K562 (cell line): ENCODE results near the gene MACF1. TPM values are rescaled to one million over a fixed set of nuclear protein-coding genes. Genes with fewer than 3 reads are reported as not detected.
A peak's percentile ranks its signal among the peaks of the same experiment; 100 is the strongest.

Source experiments
- ATAC-seq: fragments of 200-7000 bp; cut with Tn5 transposase; 3 replicates; pipeline ENCODE4 v1.9.1; 2020; ENCODE audit warnings: moderate library complexity
- BruUV-seq: library from RNA; stranded (reverse); fragments of 400-500 nt; replicated peaks from 2 replicates; lab custom pipeline; 2021; lab: Mats Ljungman, UMichigan
- CTCF ChIA-PET: fragments of 300-600 bp; formaldehyde crosslinking; extraction: SDS; loops from one replicate; lab custom pipeline; 2021; ENCODE audit warnings: low intra/inter-chr PET ratio; lab: Yijun Ruan, JAX
- POLR2A ChIA-PET: fragments of 300-600, 350-650 bp; sonication (Branson Sonifier 250); formaldehyde crosslinking; extraction: SDS; loops from one replicate; lab custom pipeline; 2021; ENCODE audit warnings: antibody characterized with exemption, inconsistent platforms; lab: Yijun Ruan, JAX
- DNase-seq, 4 experiments: peaks; one replicate each; pipeline versions ENCODE4 v3.0.0 to v3.0.0-alpha.2; 2011 to 2018; ENCODE audit warnings: low spot score in 3 of 4, mixed read lengths in 3 of 4; ENCODE audit errors: extremely low read depth in 1 of 4
- FAIRE-seq: peaks from 2 replicates; lab custom pipeline; 2011; peaks lifted over from hg19 to GRCh38; lab: Jason Lieb, UNC
- H2AFZ ChIP-seq: 2 replicates; pipeline ENCODE4 v1.6.0; 2011; ENCODE audit warnings: low read depth, low read length, control low read depth, inconsistent platforms
- H3K27ac ChIP-seq: fragments of 200-600 bp; 3 replicates; pipeline ENCODE4 v1.8.0; 2011; ENCODE audit warnings: low read depth, mild to moderate bottlenecking, control low read depth, inconsistent platforms, low read length, moderate library complexity, mixed read lengths; ENCODE audit errors: extremely low read depth
- H3K27me3 ChIP-seq, 2 experiments: fragments of 300-600 bp in 1 of 2; 2 replicates in 1 of 2; 3 replicates in 1 of 2; pipeline versions ENCODE4 v1.6.0 to v1.8.0; 2011; ENCODE audit warnings: inconsistent platforms in 2 of 2, low read length in 2 of 2, mild to moderate bottlenecking in 1 of 2, mixed read lengths in 1 of 2, moderate library complexity in 1 of 2; ENCODE audit not compliant: control insufficient read depth in 2 of 2, insufficient read depth in 2 of 2
- H3K36me3 ChIP-seq: fragments of 300-600 bp; 3 replicates; pipeline ENCODE4 v1.8.0; 2011; ENCODE audit warnings: mild to moderate bottlenecking, low read length, inconsistent platforms; ENCODE audit not compliant: control insufficient read depth, insufficient read depth
- H3K4me1 ChIP-seq, 2 experiments: fragments of 200-600 bp in 1 of 2; replicated peaks in 1 of 2; 2 replicates in 1 of 2; 3 replicates in 1 of 2; pipeline versions ENCODE4 v1.5.1 to v1.8.0; 2011; ENCODE audit warnings: inconsistent platforms in 2 of 2, low read length in 2 of 2, mild to moderate bottlenecking in 1 of 2, mixed read lengths in 1 of 2, moderate library complexity in 1 of 2; ENCODE audit not compliant: control insufficient read depth in 2 of 2, insufficient read depth in 2 of 2
- H3K4me2 ChIP-seq: 2 replicates; pipeline ENCODE4 v1.6.1; 2011; ENCODE audit warnings: low read length, control low read depth, inconsistent platforms, mixed read lengths; ENCODE audit not compliant: insufficient read depth
- H3K4me3 ChIP-seq: fragments of 200-600 bp; sonication (generic), shearing (Covaris generic); 2 replicates; pipeline ENCODE4 v1.5.1; 2016; ENCODE audit warnings: control low read depth, inconsistent platforms
- H3K79me2 ChIP-seq: fragments of 200-600 bp; 3 replicates; pipeline ENCODE4 v1.8.0; 2011; ENCODE audit warnings: low read length, inconsistent platforms; ENCODE audit not compliant: control insufficient read depth, insufficient read depth
- H3K9ac ChIP-seq, 2 experiments: 2 replicates each; pipeline versions ENCODE4 v1.6.0 to v1.6.1; 2011; ENCODE audit warnings: low read depth in 2 of 2, low read length in 2 of 2, control low read depth in 1 of 2, inconsistent platforms in 1 of 2, mild to moderate bottlenecking in 1 of 2, mixed read lengths in 1 of 2; ENCODE audit not compliant: insufficient read depth in 1 of 2
- H3K9me1 ChIP-seq: one replicate; pipeline ENCODE4 v1.6.0; 2011; ENCODE audit warnings: inconsistent platforms, mild to moderate bottlenecking, low read length, moderate library complexity; ENCODE audit not compliant: control insufficient read depth, insufficient read depth
- H3K9me3 ChIP-seq: replicated peaks from 2 replicates; pipeline ENCODE4 v1.5.1; 2011; ENCODE audit warnings: low read depth, low read length, inconsistent platforms; ENCODE audit not compliant: control insufficient read depth, insufficient read depth
- H4K20me1 ChIP-seq: replicated peaks from 2 replicates; pipeline ENCODE4 v1.6.1; 2011; ENCODE audit warnings: low read length, inconsistent platforms, mixed read lengths; ENCODE audit not compliant: control insufficient read depth, insufficient read depth
- HMGN3 ChIP-seq: IDR thresholded peaks from 2 replicates; pipeline ENCODE4 v1.6.1; 2011; ENCODE audit warnings: borderline replicate concordance, low read depth, mild to moderate bottlenecking, mixed read lengths, low read length; ENCODE audit not compliant: insufficient read length; ENCODE audit errors: extremely low read depth
- PHB2 ChIP-seq: fragments of 450-650 bp; IDR thresholded peaks from 2 replicates; pipeline ENCODE4 v1.6.1; 2017; ENCODE audit warnings: low read depth
- SPI1 ChIP-seq: IDR thresholded peaks from 2 replicates; pipeline ENCODE4 v1.6.1; 2011; ENCODE audit warnings: low read depth, low read length, control low read depth, borderline replicate concordance
- TAF7 ChIP-seq: fragments of 450-650 bp; IDR thresholded peaks from 2 replicates; pipeline ENCODE4 v1.6.1; 2016; ENCODE audit warnings: missing genetic modification characterization, missing compliant biosample characterization
- ZNF57 ChIP-seq: fragments of 450-650 bp; formaldehyde crosslinking; IDR thresholded peaks from 2 replicates; pipeline ENCODE4 v1.4.0; 2020; ENCODE audit warnings: mild to moderate bottlenecking, moderate library complexity
- ZNF583 ChIP-seq: fragments of 250-450 bp; sonication (Bioruptor Pico); IDR thresholded peaks from 2 replicates; pipeline ENCODE4 v1.4.0; 2020
- WGBS: fragments of 100-300 bp; shearing (Covaris generic); methylation state at CpG from one replicate; pipeline ENCODE4 v1.1.6; 2016; ENCODE audit warnings: low coverage, mixed read lengths; ENCODE audit not compliant: insufficient coverage; ENCODE audit errors: missing lambda C conversion rate; 5-methylcytosine and 5-hydroxymethylcytosine counted together
- in situ Hi-C: fragments of 300-500 bp; cut with MboI; formaldehyde crosslinking; loops from 4 replicates; pipeline ENCODE4 v1.15.0; 2018; ENCODE audit warnings: inconsistent platforms, mixed read lengths
- intact Hi-C: fragments of 100-400 bp; cut with micrococcal nuclease; formaldehyde crosslinking; loops from 2 replicates; pipeline ENCODE4 v1.14.2; 2022
- polyA plus RNA-seq, 8 experiments: library from polyadenylated mRNA; depleted of rRNA in 4 of 8; stranded (reverse) in 5 of 8; unstranded in 3 of 8; fragments of >200 nt; fragmentation: Nextera tagmentation in 2 of 8; fragmentation: Illumina TruSeq in 1 of 8; extraction: Ambion mirVana in 2 of 8; extraction: Trizol in 1 of 8; gene quantifications; 2 replicates each; pipeline versions ENCODE4 v1.2.1 to v1.2.3, GENCODE V29; 2011 to 2014; ENCODE audit warnings: inconsistent platforms in 1 of 8, missing spikeins in 1 of 8
- total RNA-seq, 7 experiments: library from RNA; depleted of rRNA in 6 of 7; stranded (reverse); fragments of >200 nt in 6 of 7; fragmentation: Illumina TruSeq in 2 of 7; extraction: Trizol in 2 of 7; gene quantifications; 2 replicates each; pipeline versions ENCODE4 v1.2.1 to v1.2.3, GENCODE V29; 2011 to 2021; ENCODE audit warnings: low replicate concordance in 1 of 7

MACF1 gene
- total and polyA plus RNA-seq, 9 of the 15 experiments (the other 6 are each of a cell fraction or from before 2014, with no cell fraction given) = 13.2 to 232 (median 112) TPM

DNA sequence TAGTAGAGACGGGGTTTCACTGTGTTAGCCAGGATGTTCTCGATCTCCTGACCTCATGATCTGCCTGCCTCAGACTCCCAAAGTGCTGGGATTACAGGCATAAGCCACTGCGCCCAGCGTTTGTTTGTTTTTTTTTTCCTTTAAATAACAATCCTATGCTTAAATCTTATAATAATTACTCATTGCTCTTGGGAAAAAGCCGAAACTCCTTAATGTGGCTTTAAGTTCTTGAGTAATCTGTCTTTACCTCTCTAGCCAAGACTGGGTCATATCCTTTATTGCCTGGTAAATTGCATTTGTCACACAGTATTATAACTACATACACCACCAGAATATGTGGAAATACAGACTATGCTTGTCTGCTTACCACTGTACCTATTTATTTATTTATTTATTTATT lies 97.1 kb downstream of the MACF1 start (continued):
- TF ChIP-seq TAF7 (tag) = no peak
- TF ChIP-seq, all 486 proteins: peak for 0

- 76% methylated on average over 2 of the region's 2 CpGs for WGBS
- FAIRE-seq = no peak
- no TSS peak for BruUV-seq
- DNase-seq = no peak
- no peaks in the 10 kb centered on the region for H4K20me1 ChIP-seq
- CTCF ChIA-PET = no interaction called here
- H3K9me1 ChIP-seq = no peaks in the 10 kb centered on the region
- H3K4me1 ChIP-seq = no peaks in the 10 kb centered on the region
- H3K27me3 ChIP-seq = no peaks in the 10 kb centered on the region
- intact Hi-C loops (no loop called here), in situ Hi-C loops (no loop called here)
- H3K36me3 ChIP-seq = peaks cover 54% of the 10 kb centered on the region
- H3K27ac ChIP-seq = no peak overlapping the region
- no peak overlapping the region for H3K4me2 ChIP-seq
- TF ChIP-seq ZNF57 (CRISPR knock-in tag) (no peak), ZNF583 (CRISPR knock-in tag) (no peak), HMGN3 (no peak)
- TF ChIP-seq, all 486 proteins: peak for 0
- H3K79me2 ChIP-seq = no peaks in the 10 kb centered on the region
- ATAC-seq = no peak; the same call in 2 of the 3 replicates
- no peak overlapping the region for H3K9ac ChIP-seq
- POLR2A ChIA-PET = no interaction called here
- no peak overlapping the region for H3K4me3 ChIP-seq
- no peaks in the 10 kb centered on the region for H3K9me3 ChIP-seq
- H2AFZ ChIP-seq = no peak overlapping the region
Observed at GRCh38 chr1:39305555-39305954, 101.1 kb downstream of the MACF1 start.

- no peak for FAIRE-seq
- no peaks in the 10 kb centered on the region for H3K4me1 ChIP-seq
- TF ChIP-seq SPI1 = peak; percentile 66
- TF ChIP-seq PHB2 = no peak
- CTCF ChIA-PET = no interaction called here
- H3K27ac ChIP-seq = no peak overlapping the region
- no peak overlapping the region for H3K4me3 ChIP-seq
- no peak overlapping the region for H3K9ac ChIP-seq
- no peak for ATAC-seq
- no TSS peak for BruUV-seq
- H3K9me1 ChIP-seq = no peaks in the 10 kb centered on the region
- H3K4me2 ChIP-seq = no peak overlapping the region
- in situ Hi-C loops (no loop called here), intact Hi-C loops (no loop called here)
- no peaks in the 10 kb centered on the region for H4K20me1 ChIP-seq
- no peaks in the 10 kb centered on the region for H3K79me2 ChIP-seq
- POLR2A ChIA-PET = interaction anchor here (1.4 kb wide), 1 partner anchor 8 kb away, joined by 4 read pairs; no protein-coding TSS in a partner anchor
- WGBS = 90% methylated on average over 6 of the region's 6 CpGs
- DNase-seq = no peak
- no peaks in the 10 kb centered on the region for H3K27me3 ChIP-seq
- H3K9me3 ChIP-seq = no peaks in the 10 kb centered on the region
- peaks cover 57% of the 10 kb centered on the region for H3K36me3 ChIP-seq
- no peak overlapping the region for H2AFZ ChIP-seq
Observed at GRCh38 chr1:39310015-39310414, 105.5 kb downstream of the MACF1 start.
